Measurements from ENCODE around the gene IFNK. TPM values are rescaled to one million over a fixed set of nuclear protein-coding genes. Genes with fewer than 3 reads are reported as not detected.

The IFNK gene
- polyA plus RNA-seq, 1 of the 3 experiments (the other 2 are of a cell fraction), result not detected

GRCh38 chr9:27487128-27487640, 36.9 kb upstream of the IFNK start:
- Histone ChIP-seq H4K20me1 (ENCODE audit: insufficient read depth) (no peaks in the 10 kb centered on the region), H3K36me3 (replicated peaks in 1 of 2; ENCODE audit: control insufficient read depth in 1 of 2, insufficient read depth in 2 of 2, low read length in 1 of 2) (no peaks in the 10 kb centered on the region), H3F3A (replicated peaks; ENCODE audit: insufficient read depth) (peaks cover 4% of the 10 kb centered on the region), H3K27me3 (ENCODE audit: insufficient read depth) (no peaks in the 10 kb centered on the region), H2AFZ (ENCODE audit: low read depth) (no peak overlapping the region), H3K27ac (ENCODE audit: low read depth in 2 of 2, low read length in 1 of 2) (no peak overlapping the region), H3K4me3 (ENCODE audit: low read depth in 2 of 2, low read length in 1 of 2) (no peak overlapping the region), H3K9me3 (no peaks in the 10 kb centered on the region), H3K4me1 (ENCODE audit: control insufficient read depth in 1 of 2, insufficient read depth in 2 of 2, low read depth in 1 of 2, low read length in 1 of 2) (no peaks in the 10 kb centered on the region; a peak in 1 of 4 replicates), H3K4me2 (no peak overlapping the region), H3K9me2 (no peaks in the 10 kb centered on the region), H3K9ac (no peak overlapping the region), H3K79me2 (ENCODE audit: insufficient read depth) (no peaks in the 10 kb centered on the region)
- TF ChIP-seq RCOR1 (IDR thresholded peaks at IDR 0.05; ENCODE audit: low read length), result no peak
- no peak for TF ChIP-seq FOXJ3 (CRISPR knock-in tag; IDR thresholded peaks at IDR 0.05)
- TF ChIP-seq, protein P1, sequence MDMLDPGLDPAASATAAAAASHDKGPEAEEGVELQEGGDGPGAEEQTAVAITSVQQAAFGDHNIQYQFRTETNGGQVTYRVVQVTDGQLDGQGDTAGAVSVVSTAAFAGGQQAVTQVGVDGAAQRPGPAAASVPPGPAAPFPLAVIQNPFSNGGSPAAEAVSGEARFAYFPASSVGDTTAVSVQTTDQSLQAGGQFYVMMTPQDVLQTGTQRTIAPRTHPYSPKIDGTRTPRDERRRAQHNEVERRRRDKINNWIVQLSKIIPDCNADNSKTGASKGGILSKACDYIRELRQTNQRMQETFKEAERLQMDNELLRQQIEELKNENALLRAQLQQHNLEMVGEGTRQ (IDR thresholded peaks at IDR 0.05; ENCODE audit: borderline replicate concordance, low read depth, low read length), result no peak
- no peak for TF ChIP-seq TAF1 (IDR thresholded peaks at IDR 0.05; ENCODE audit: borderline replicate concordance, low read depth, low read length)
- TF ChIP-seq MAX (IDR thresholded peaks at IDR 0.05; ENCODE audit: low read depth), result no peak
- TF ChIP-seq POLR2AphosphoS5 (IDR thresholded peaks at IDR 0.05; ENCODE audit: low read depth, low read length), result no peak
- no peak for TF ChIP-seq SIN3A (IDR thresholded peaks at IDR 0.05; ENCODE audit: borderline replicate concordance, low read depth, low read length)
- no peak for TF ChIP-seq RFX5 (IDR thresholded peaks at IDR 0.05; ENCODE audit: low read length)
- no peak for TF ChIP-seq TEAD4 (IDR thresholded peaks at IDR 0.05; ENCODE audit: borderline replicate concordance, insufficient read depth)
- no peak for TF ChIP-seq NFIC (IDR thresholded peaks at IDR 0.05; ENCODE audit: borderline replicate concordance)
- no peak for TF ChIP-seq GATA2 (CRISPR knock-in tag; IDR thresholded peaks at IDR 0.05)
- no peak for TF ChIP-seq JUND (IDR thresholded peaks at IDR 0.05)
- TF ChIP-seq, protein P2, sequence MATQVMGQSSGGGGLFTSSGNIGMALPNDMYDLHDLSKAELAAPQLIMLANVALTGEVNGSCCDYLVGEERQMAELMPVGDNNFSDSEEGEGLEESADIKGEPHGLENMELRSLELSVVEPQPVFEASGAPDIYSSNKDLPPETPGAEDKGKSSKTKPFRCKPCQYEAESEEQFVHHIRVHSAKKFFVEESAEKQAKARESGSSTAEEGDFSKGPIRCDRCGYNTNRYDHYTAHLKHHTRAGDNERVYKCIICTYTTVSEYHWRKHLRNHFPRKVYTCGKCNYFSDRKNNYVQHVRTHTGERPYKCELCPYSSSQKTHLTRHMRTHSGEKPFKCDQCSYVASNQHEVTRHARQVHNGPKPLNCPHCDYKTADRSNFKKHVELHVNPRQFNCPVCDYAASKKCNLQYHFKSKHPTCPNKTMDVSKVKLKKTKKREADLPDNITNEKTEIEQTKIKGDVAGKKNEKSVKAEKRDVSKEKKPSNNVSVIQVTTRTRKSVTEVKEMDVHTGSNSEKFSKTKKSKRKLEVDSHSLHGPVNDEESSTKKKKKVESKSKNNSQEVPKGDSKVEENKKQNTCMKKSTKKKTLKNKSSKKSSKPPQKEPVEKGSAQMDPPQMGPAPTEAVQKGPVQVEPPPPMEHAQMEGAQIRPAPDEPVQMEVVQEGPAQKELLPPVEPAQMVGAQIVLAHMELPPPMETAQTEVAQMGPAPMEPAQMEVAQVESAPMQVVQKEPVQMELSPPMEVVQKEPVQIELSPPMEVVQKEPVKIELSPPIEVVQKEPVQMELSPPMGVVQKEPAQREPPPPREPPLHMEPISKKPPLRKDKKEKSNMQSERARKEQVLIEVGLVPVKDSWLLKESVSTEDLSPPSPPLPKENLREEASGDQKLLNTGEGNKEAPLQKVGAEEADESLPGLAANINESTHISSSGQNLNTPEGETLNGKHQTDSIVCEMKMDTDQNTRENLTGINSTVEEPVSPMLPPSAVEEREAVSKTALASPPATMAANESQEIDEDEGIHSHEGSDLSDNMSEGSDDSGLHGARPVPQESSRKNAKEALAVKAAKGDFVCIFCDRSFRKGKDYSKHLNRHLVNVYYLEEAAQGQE (IDR thresholded peaks at IDR 0.05; ENCODE audit: low read depth, low read length), result no peak
- TF ChIP-seq CTCF (IDR thresholded peaks at IDR 0.05), result no peak
- TF ChIP-seq FOSL2 (IDR thresholded peaks at IDR 0.05; ENCODE audit: borderline replicate concordance, low read depth), result no peak
- no peak for TF ChIP-seq EP300 (IDR thresholded peaks at IDR 0.05; ENCODE audit: borderline replicate concordance in 1 of 2, low read depth in 1 of 2, low read length in 1 of 2)
- no peak for TF ChIP-seq TCF12 (IDR thresholded peaks at IDR 0.05)
- no peak for TF ChIP-seq USF1 (IDR thresholded peaks at IDR 0.05; ENCODE audit: borderline replicate concordance, low read depth)
- no peak for DNase-seq
- ChIA-PET CTCF (no interaction called here), POLR2A (no interaction called here)
- WGBS (ENCODE audit: low lambda C conversion rate), result 83% methylated on average over 4 of the region's 5 CpGs
